Glutamatergic neuron (in vitro differentiated cells): ENCODE results near the gene CYP26A1. TPM values are rescaled to one million over a fixed set of nuclear protein-coding genes. Genes with fewer than 3 reads are reported as not detected.

Source experiments
- DNase-seq: peaks from one replicate; pipeline ENCODE4 v3.0.0; 2022
- H3K27ac Mint-ChIP-seq: one replicate; pipeline ENCODE4 v1.8.0; 2020; ENCODE audit warnings: mild to moderate bottlenecking, mixed read lengths, inconsistent platforms; ENCODE audit not compliant: unreplicated experiment
- H3K27me3 Mint-ChIP-seq: one replicate; pipeline ENCODE4 v1.8.0; 2020; ENCODE audit warnings: mild to moderate bottlenecking, moderate library complexity, mixed read lengths, inconsistent platforms; ENCODE audit not compliant: unreplicated experiment
- H3K36me3 Mint-ChIP-seq: one replicate; pipeline ENCODE4 v1.8.0; 2020; ENCODE audit warnings: mild to moderate bottlenecking, mixed read lengths, inconsistent platforms; ENCODE audit not compliant: unreplicated experiment
- H3K4me1 Mint-ChIP-seq: one replicate; pipeline ENCODE4 v1.8.0; 2020; ENCODE audit warnings: mild to moderate bottlenecking, low read depth, mixed read lengths, inconsistent platforms; ENCODE audit not compliant: unreplicated experiment
- H3K4me3 Mint-ChIP-seq: one replicate; pipeline ENCODE4 v1.8.0; 2020; ENCODE audit warnings: mild to moderate bottlenecking, mixed read lengths, inconsistent platforms; ENCODE audit not compliant: unreplicated experiment
- H3K9me3 Mint-ChIP-seq: one replicate; pipeline ENCODE4 v1.8.0; 2020; ENCODE audit warnings: mild to moderate bottlenecking, moderate library complexity, mixed read lengths, inconsistent platforms; ENCODE audit not compliant: unreplicated experiment
- total RNA-seq: library from RNA; stranded (reverse); fragmentation: NEBNext Ultra II Directional; extraction: Animal tissue kit (Norgen Biotek cat#: 25700); gene quantifications from one replicate; pipeline ENCODE4 v1.2.1, GENCODE V29; 2021; ENCODE audit not compliant: unreplicated experiment
- TF ChIP-seq, protein P1 (sequence below): fragments of 200-600 bp; sonication (generic); IDR thresholded peaks from one replicate; pipeline ENCODE4 v1.5.0; 2021; ENCODE audit not compliant: partially characterized antibody, unreplicated experiment

CYP26A1 gene
- total RNA-seq, 1 donor from 2014 or later: 4.2 TPM

GRCh38 chr10:93091960-93092359 lies 18.3 kb downstream of the CYP26A1 start:
- TF ChIP-seq, protein P1, sequence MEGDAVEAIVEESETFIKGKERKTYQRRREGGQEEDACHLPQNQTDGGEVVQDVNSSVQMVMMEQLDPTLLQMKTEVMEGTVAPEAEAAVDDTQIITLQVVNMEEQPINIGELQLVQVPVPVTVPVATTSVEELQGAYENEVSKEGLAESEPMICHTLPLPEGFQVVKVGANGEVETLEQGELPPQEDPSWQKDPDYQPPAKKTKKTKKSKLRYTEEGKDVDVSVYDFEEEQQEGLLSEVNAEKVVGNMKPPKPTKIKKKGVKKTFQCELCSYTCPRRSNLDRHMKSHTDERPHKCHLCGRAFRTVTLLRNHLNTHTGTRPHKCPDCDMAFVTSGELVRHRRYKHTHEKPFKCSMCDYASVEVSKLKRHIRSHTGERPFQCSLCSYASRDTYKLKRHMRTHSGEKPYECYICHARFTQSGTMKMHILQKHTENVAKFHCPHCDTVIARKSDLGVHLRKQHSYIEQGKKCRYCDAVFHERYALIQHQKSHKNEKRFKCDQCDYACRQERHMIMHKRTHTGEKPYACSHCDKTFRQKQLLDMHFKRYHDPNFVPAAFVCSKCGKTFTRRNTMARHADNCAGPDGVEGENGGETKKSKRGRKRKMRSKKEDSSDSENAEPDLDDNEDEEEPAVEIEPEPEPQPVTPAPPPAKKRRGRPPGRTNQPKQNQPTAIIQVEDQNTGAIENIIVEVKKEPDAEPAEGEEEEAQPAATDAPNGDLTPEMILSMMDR: no peak

GRCh38 chr10:93095225-93095624 lies 21.5 kb downstream of the CYP26A1 start:
- Mint-ChIP-seq H3K9me3 (no peaks in the 10 kb centered on the region), H3K4me1 (no peaks in the 10 kb centered on the region), H3K36me3 (no peaks in the 10 kb centered on the region), H3K27me3 (no peaks in the 10 kb centered on the region), H3K4me3 (no peak overlapping the region), H3K27ac (no peak overlapping the region)
- TF ChIP-seq, protein P1: no peak
- no peak for DNase-seq

More at GRCh38 chr10:93091960-93092359, 18.3 kb downstream of the CYP26A1 start:
- no peak overlapping the region for H3K27ac Mint-ChIP-seq
- no peak for DNase-seq
- H3K27me3 Mint-ChIP-seq: no peaks in the 10 kb centered on the region
- H3K9me3 Mint-ChIP-seq: no peaks in the 10 kb centered on the region
- H3K4me1 Mint-ChIP-seq: peaks cover 5% of the 10 kb centered on the region
- no peak overlapping the region for H3K4me3 Mint-ChIP-seq
- no peaks in the 10 kb centered on the region for H3K36me3 Mint-ChIP-seq

GRCh38 chr10:93096901-93097300 lies 23.2 kb downstream of the CYP26A1 start:
- H3K27ac Mint-ChIP-seq: no peak overlapping the region
- no peak for DNase-seq
- TF ChIP-seq, protein P1: no peak

GRCh38 chr10:93097386-93097785 lies 23.7 kb downstream of the CYP26A1 start:
- H3K36me3 Mint-ChIP-seq: no peaks in the 10 kb centered on the region
- TF ChIP-seq, protein P1: no peak
- no peaks in the 10 kb centered on the region for H3K27me3 Mint-ChIP-seq
- H3K27ac Mint-ChIP-seq: no peak overlapping the region
- no peaks in the 10 kb centered on the region for H3K9me3 Mint-ChIP-seq
- no peaks in the 10 kb centered on the region for H3K4me1 Mint-ChIP-seq
- DNase-seq: no peak
- no peak overlapping the region for H3K4me3 Mint-ChIP-seq

More at GRCh38 chr10:93096901-93097300, 23.2 kb downstream of the CYP26A1 start:
- Mint-ChIP-seq H3K4me1 (no peaks in the 10 kb centered on the region), H3K36me3 (no peaks in the 10 kb centered on the region), H3K27me3 (no peaks in the 10 kb centered on the region), H3K4me3 (no peak overlapping the region), H3K9me3 (no peaks in the 10 kb centered on the region)

GRCh38 chr10:93098816-93099215 lies 25.1 kb downstream of the CYP26A1 start:
- Mint-ChIP-seq H3K4me3 (no peak overlapping the region), H3K27ac (no peak overlapping the region)

More at GRCh38 chr10:93098816-93099215, 25.1 kb downstream of the CYP26A1 start:
- Mint-ChIP-seq H3K4me1 (no peaks in the 10 kb centered on the region), H3K9me3 (no peaks in the 10 kb centered on the region), H3K36me3 (no peaks in the 10 kb centered on the region), H3K27me3 (no peaks in the 10 kb centered on the region)
- TF ChIP-seq, protein P1: no peak
- DNase-seq: no peak
